Tibial artery (tissue), 4 donors: ENCODE results near the gene MID1IP1.

ENCODE experiments used
- DNase-seq, 2 donors: peaks; one replicate each; pipeline ENCODE4 v3.0.0-alpha.2; 2019
- H3K27ac ChIP-seq, 2 donors: fragments of 200-600 bp; sonication (generic) in 1 of 2; 1 replicate in 1 of 2; 2 replicates in 1 of 2; pipeline ENCODE4 v1.5.1; 2018 to 2019; ENCODE audit warnings: mild to moderate bottlenecking in 1 of 2
- H3K27me3 ChIP-seq, 2 donors: fragments of 200-600 bp; sonication (generic) in 1 of 2; one replicate each; pipeline versions ENCODE4 v1.5.1 to v1.6.0; 2016 to 2019
- H3K36me3 ChIP-seq, 3 donors: fragments of 200-600 bp; sonication (generic) in 2 of 3; one replicate each; pipeline ENCODE4 v1.5.1; 2016 to 2019; ENCODE audit warnings: mild to moderate bottlenecking in 2 of 3
- H3K4me1 ChIP-seq, 4 donors: fragments of 200-600 bp; sonication (generic) in 2 of 4; 1 replicate in 3 of 4; 2 replicates in 1 of 4; pipeline ENCODE4 v1.5.1; 2016 to 2019
- H3K4me3 ChIP-seq, 2 donors: fragments of 200-600 bp; sonication (generic) in 1 of 2; 1 replicate in 1 of 2; 2 replicates in 1 of 2; pipeline ENCODE4 v1.5.1; 2018 to 2019; ENCODE audit warnings: mild to moderate bottlenecking in 2 of 2
- H3K9me3 ChIP-seq, 3 donors: fragments of 200-600 bp; sonication (generic) in 1 of 3; one replicate each; pipeline ENCODE4 v1.5.1; 2016 to 2019
- intact Hi-C: fragments of 100-400 bp; cut with DNase I; formaldehyde crosslinking; loops from one replicate; pipeline ENCODE4 v1.15.0; 2023; ENCODE audit warnings: low total_unique reads
- TF ChIP-seq, protein P1 (sequence below), 2 experiments: fragments of 200-600 bp in 1 of 2; fragments of 450-650 bp in 1 of 2; IDR thresholded peaks; one replicate each; pipeline ENCODE4 v1.5.1; 2017 to 2019; ENCODE audit warnings: antibody characterized with exemption in 2 of 2, mild to moderate bottlenecking in 1 of 2, moderate library complexity in 1 of 2

The MID1IP1 gene

DNA sequence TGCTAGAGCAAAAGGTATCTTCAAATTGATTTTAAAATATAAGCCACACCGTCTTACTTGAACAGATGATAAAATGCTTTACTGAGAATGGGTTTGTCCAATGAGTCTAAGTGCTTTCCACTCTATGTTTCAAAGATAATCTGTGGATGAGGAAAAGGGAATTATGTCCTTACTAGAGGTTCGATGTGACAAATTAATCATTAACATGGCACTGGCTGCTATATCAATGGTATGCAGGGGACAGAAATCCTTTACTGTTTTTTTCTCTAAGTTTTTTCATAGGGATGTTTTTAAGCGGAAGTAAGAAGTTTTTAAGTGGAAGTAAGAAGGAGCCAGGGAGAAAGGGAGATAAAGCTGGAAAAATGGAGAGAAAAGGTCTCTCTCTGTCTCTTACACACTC lies 38.0 kb downstream of the MID1IP1 start:
- Histone ChIP-seq H3K9me3 (no peaks in the 10 kb centered on the region), H3K27ac (no peak overlapping the region), H3K36me3 (no peaks in the 10 kb centered on the region), H3K4me3 (no peak overlapping the region), H3K4me1 (no peaks in the 10 kb centered on the region), H3K27me3 (no peaks in the 10 kb centered on the region)
- intact Hi-C loops: no loop called here
- TF ChIP-seq, protein P1, sequence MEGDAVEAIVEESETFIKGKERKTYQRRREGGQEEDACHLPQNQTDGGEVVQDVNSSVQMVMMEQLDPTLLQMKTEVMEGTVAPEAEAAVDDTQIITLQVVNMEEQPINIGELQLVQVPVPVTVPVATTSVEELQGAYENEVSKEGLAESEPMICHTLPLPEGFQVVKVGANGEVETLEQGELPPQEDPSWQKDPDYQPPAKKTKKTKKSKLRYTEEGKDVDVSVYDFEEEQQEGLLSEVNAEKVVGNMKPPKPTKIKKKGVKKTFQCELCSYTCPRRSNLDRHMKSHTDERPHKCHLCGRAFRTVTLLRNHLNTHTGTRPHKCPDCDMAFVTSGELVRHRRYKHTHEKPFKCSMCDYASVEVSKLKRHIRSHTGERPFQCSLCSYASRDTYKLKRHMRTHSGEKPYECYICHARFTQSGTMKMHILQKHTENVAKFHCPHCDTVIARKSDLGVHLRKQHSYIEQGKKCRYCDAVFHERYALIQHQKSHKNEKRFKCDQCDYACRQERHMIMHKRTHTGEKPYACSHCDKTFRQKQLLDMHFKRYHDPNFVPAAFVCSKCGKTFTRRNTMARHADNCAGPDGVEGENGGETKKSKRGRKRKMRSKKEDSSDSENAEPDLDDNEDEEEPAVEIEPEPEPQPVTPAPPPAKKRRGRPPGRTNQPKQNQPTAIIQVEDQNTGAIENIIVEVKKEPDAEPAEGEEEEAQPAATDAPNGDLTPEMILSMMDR (IDR thresholded peaks at IDR 0.05): no peak
- no peak for DNase-seq

GRCh38 chrX:38839944-38840343 lies 38.7 kb downstream of the MID1IP1 start:
- TF ChIP-seq, protein P1 (IDR thresholded peaks at IDR 0.05): no peak
- Histone ChIP-seq H3K27me3 (no peaks in the 10 kb centered on the region), H3K36me3 (no peaks in the 10 kb centered on the region), H3K4me3 (no peak overlapping the region), H3K27ac (no peak overlapping the region), H3K9me3 (no peaks in the 10 kb centered on the region), H3K4me1 (no peaks in the 10 kb centered on the region)
- intact Hi-C loops: no loop called here
- no peak for DNase-seq

DNA sequence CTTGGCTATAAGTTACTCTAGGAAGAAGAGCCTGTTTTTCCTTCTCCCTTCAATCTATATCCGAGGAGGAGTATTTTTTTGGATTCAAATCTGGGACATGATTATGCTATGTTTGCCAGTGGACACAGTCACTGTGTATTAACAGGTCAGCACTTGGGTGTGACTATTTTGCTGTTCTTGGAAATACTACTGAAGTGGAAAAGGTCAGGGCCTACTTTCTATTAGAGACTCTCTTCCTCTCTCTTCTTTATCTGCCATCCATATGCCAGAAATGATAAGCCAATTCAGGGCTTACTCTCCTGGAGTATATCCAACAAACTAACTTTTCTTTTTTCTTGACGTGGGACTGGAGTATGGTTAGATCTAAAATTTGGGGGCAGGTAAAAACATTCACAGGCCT lies 40.5 kb downstream of the MID1IP1 start:
- H3K27ac ChIP-seq: no peak overlapping the region
- H3K36me3 ChIP-seq: no peaks in the 10 kb centered on the region
- DNase-seq: no peak
- no peaks in the 10 kb centered on the region for H3K9me3 ChIP-seq
- TF ChIP-seq, protein P1 (IDR thresholded peaks at IDR 0.05): no peak
- H3K4me1 ChIP-seq: no peaks in the 10 kb centered on the region
- intact Hi-C loops: no loop called here
- no peak overlapping the region for H3K4me3 ChIP-seq
- no peaks in the 10 kb centered on the region for H3K27me3 ChIP-seq

DNA sequence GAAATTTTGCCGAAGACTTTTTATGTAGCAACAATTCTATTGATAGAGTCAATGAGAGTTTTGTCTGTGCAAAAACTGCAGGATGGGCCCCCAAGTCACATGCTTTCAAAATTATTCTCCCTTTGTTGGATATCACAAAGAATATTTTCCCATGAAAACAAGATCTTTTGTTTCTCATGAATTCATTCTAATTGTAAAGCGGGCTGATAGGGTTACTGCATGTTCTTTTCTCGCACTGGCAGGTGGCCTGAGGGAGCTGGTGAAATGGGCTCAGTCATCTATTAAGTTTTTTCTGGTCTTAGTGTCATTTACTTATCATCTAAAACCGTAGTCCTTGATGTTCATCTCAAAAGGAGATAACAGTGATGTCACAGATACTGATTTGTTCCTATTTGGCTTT lies 44.2 kb downstream of the MID1IP1 start:
- TF ChIP-seq, protein P1 (IDR thresholded peaks at IDR 0.05): no peak

GRCh38 chrX:38847206-38847902 lies 46.1 kb downstream of the MID1IP1 start:
- Histone ChIP-seq H3K27me3 (no peaks in the 10 kb centered on the region), H3K4me1 (no peaks in the 10 kb centered on the region), H3K4me3 (no peak overlapping the region), H3K27ac (no peak overlapping the region), H3K9me3 (no peaks in the 10 kb centered on the region), H3K36me3 (no peaks in the 10 kb centered on the region)
- no peak for DNase-seq
- TF ChIP-seq, protein P1 (IDR thresholded peaks at IDR 0.05): no peak
- intact Hi-C loops: no loop called here

More for the DNA sequence above, 44.2 kb downstream of the MID1IP1 start:
- DNase-seq: no peak
- H3K4me1 ChIP-seq: no peaks in the 10 kb centered on the region
- intact Hi-C loops: no loop called here
- H3K27ac ChIP-seq: no peak overlapping the region
- no peaks in the 10 kb centered on the region for H3K36me3 ChIP-seq
- no peak overlapping the region for H3K4me3 ChIP-seq
- no peaks in the 10 kb centered on the region for H3K27me3 ChIP-seq
- H3K9me3 ChIP-seq: no peaks in the 10 kb centered on the region

GRCh38 chrX:38847903-38848230 lies 46.6 kb downstream of the MID1IP1 start:
- Histone ChIP-seq H3K4me3 (no peak overlapping the region), H3K9me3 (no peaks in the 10 kb centered on the region), H3K27ac (no peak overlapping the region), H3K36me3 (no peaks in the 10 kb centered on the region), H3K4me1 (no peaks in the 10 kb centered on the region), H3K27me3 (no peaks in the 10 kb centered on the region)
- intact Hi-C loops: no loop called here
- no peak for DNase-seq
- TF ChIP-seq, protein P1 (IDR thresholded peaks at IDR 0.05): no peak
